GM12878 (cell line): ENCODE data around the gene MPZL1. TPM values are rescaled to one million over a fixed set of nuclear protein-coding genes. Genes with fewer than 3 reads are reported as not detected.
"Not testable (repeated sequence)": the region's sequence is repeated elsewhere in the genome, so short reads cannot be mapped to it uniquely, and the experiment has no call there.

Experiments
- ATAC-seq: fragments of 200-7000 bp; cut with Tn5 transposase; 3 replicates; pipeline ENCODE4 v1.9.1; 2020; ENCODE audit warnings: mild to moderate bottlenecking, moderate library complexity
- BruUV-seq: library from RNA; stranded (reverse); fragments of 400-500 nt; replicated peaks from 2 replicates; lab custom pipeline; 2021; lab: Mats Ljungman, UMichigan
- CTCF ChIA-PET: fragments of 300-600 bp; sonication (Branson Sonifier 250); formaldehyde crosslinking; extraction: SDS; loops from one replicate; lab custom pipeline; 2021; ENCODE audit warnings: inconsistent platforms; lab: Yijun Ruan, JAX
- POLR2A ChIA-PET: fragments of 350-600 bp; formaldehyde crosslinking; extraction: SDS; loops from one replicate; lab custom pipeline; 2021; ENCODE audit warnings: inconsistent platforms; lab: Charles Lee
- RAD21 ChIA-PET: fragments of 300-600 bp; sonication (Branson Sonifier 250); formaldehyde crosslinking; loops from one replicate; lab custom pipeline; 2023; ENCODE audit warnings: antibody characterized with exemption; ENCODE audit not compliant: unreplicated experiment; lab: Charles Lee
- SMC1A ChIA-PET: fragments of 300-600 bp; sonication (Branson Sonifier 250); formaldehyde crosslinking; loops from one replicate; lab custom pipeline; 2023; ENCODE audit not compliant: unreplicated experiment, uncharacterized antibody; lab: Charles Lee
- DNase-seq: peaks from one replicate; pipeline ENCODE4 v3.0.0-alpha.2; 2011; ENCODE audit warnings: low read depth, low spot score
- FAIRE-seq: peaks from 3 replicates; lab custom pipeline; 2011; peaks lifted over from hg19 to GRCh38; lab: Jason Lieb, UNC
- H2AFZ ChIP-seq: 2 replicates; pipeline ENCODE4 v1.6.0; 2011; ENCODE audit warnings: low read depth, low read length, control low read depth; ENCODE audit not compliant: control insufficient read depth
- H3K27ac ChIP-seq: 2 replicates; pipeline ENCODE4 v1.5.1; 2011; ENCODE audit warnings: control low read depth; ENCODE audit not compliant: control insufficient read depth, insufficient read depth
- H3K27me3 ChIP-seq, 2 experiments: replicated peaks in 1 of 2; 2 replicates each; pipeline versions ENCODE4 v1.6.0 to v1.6.1; 2011; ENCODE audit warnings: low read length in 1 of 2; ENCODE audit not compliant: control insufficient read depth in 2 of 2, insufficient read depth in 2 of 2
- H3K36me3 ChIP-seq, 2 experiments: 2 replicates each; pipeline ENCODE4 v1.5.1; 2011; ENCODE audit warnings: low read length in 1 of 2; ENCODE audit not compliant: control insufficient read depth in 2 of 2, insufficient read depth in 2 of 2
- H3K4me1 ChIP-seq: 2 replicates; pipeline ENCODE4 v1.6.1; 2011; ENCODE audit warnings: mild to moderate bottlenecking, low read length, moderate library complexity, mixed read lengths; ENCODE audit not compliant: control insufficient read depth, insufficient read depth
- H3K4me2 ChIP-seq: 2 replicates; pipeline ENCODE4 v1.6.0; 2011; ENCODE audit warnings: control low read depth; ENCODE audit not compliant: control insufficient read depth, insufficient read depth
- H3K4me3 ChIP-seq: fragments of 200-600 bp; sonication (generic); 2 replicates; pipeline ENCODE4 v1.5.1; 2016
- H3K79me2 ChIP-seq: 2 replicates; pipeline ENCODE4 v1.6.0; 2011; ENCODE audit warnings: low read length; ENCODE audit not compliant: control insufficient read depth, insufficient read depth
- H3K9ac ChIP-seq: 2 replicates; pipeline ENCODE4 v1.8.0; 2011; ENCODE audit warnings: low read length, control low read depth, mixed read lengths; ENCODE audit not compliant: control insufficient read depth, insufficient read depth
- H3K9me3 ChIP-seq: replicated peaks from 3 replicates; pipeline ENCODE4 v1.5.1; 2011; ENCODE audit warnings: mild to moderate bottlenecking, low read length; ENCODE audit not compliant: control insufficient read depth, insufficient read depth
- H4K20me1 ChIP-seq: 2 replicates; pipeline ENCODE4 v1.6.0; 2011; ENCODE audit not compliant: control insufficient read depth, insufficient read depth
- BRCA1 ChIP-seq: IDR thresholded peaks from 2 replicates; pipeline ENCODE4 v1.6.1; 2011; ENCODE audit warnings: low read depth, low read length, improper control_type of control experiment
- EP300 ChIP-seq, 2 experiments: fragments of 150-350 bp in 1 of 2; IDR thresholded peaks; 2 replicates each; pipeline ENCODE4 v1.6.1; 2011 to 2012; ENCODE audit warnings: low read depth in 2 of 2, low read length in 2 of 2, borderline replicate concordance in 1 of 2, improper control_type of control experiment in 1 of 2, inconsistent platforms in 1 of 2; ENCODE audit not compliant: control insufficient read depth in 1 of 2
- MTA2 ChIP-seq: fragments of 450-650 bp; IDR thresholded peaks from 2 replicates; pipeline ENCODE4 v1.6.1; 2016; ENCODE audit warnings: low read depth, mild to moderate bottlenecking, moderate library complexity
- ZNF217 ChIP-seq: fragments of 450-650 bp; IDR thresholded peaks from 2 replicates; pipeline ENCODE4 v1.6.1; 2017; ENCODE audit warnings: antibody characterized with exemption, mild to moderate bottlenecking
- WGBS: methylation state at CpG from one replicate; pipeline ENCODE4 v1.1.6; 2016; ENCODE audit warnings: low lambda C conversion rate; ENCODE audit not compliant: insufficient replicate concordance, insufficient coverage; ENCODE audit errors: missing lambda C conversion rate; 5-methylcytosine and 5-hydroxymethylcytosine counted together
- in situ Hi-C: fragments of 300-500 bp; cut with MboI; formaldehyde crosslinking; loops from 9 replicates; pipeline ENCODE4 v1.14.3; 2018; ENCODE audit warnings: mixed read lengths
- intact Hi-C: fragments of 100-400 bp; cut with micrococcal nuclease; formaldehyde crosslinking; loops from one replicate; pipeline ENCODE4 v1.14.2; 2022; ENCODE audit not compliant: unreplicated experiment
- polyA plus RNA-seq, 11 experiments: library from polyadenylated mRNA; depleted of rRNA in 4 of 11; unstranded in 6 of 11; stranded (reverse) in 5 of 11; fragments of >200 nt; fragmentation: Nextera tagmentation in 4 of 11; fragmentation: Illumina TruSeq in 1 of 11; extraction: Ambion mirVana in 4 of 11; extraction: Trizol in 1 of 11; gene quantifications; 1 replicate in 1 of 11; 2 replicates in 10 of 11; pipeline versions ENCODE4 v1.2.1 to v1.2.3, GENCODE V29; 2011 to 2016; ENCODE audit warnings: inconsistent platforms in 2 of 11, missing spikeins in 2 of 11, low read depth in 1 of 11
- total RNA-seq, 4 experiments: library from RNA; depleted of rRNA in 3 of 4; stranded (reverse); fragments of >200 nt in 3 of 4; fragmentation: Illumina TruSeq in 1 of 4; extraction: Trizol in 1 of 4; gene quantifications; 2 replicates each; pipeline versions ENCODE4 v1.2.1 to v1.2.3, GENCODE V29; 2013 to 2021

MPZL1 gene
- total and polyA plus RNA-seq, 10 of the 15 experiments (the other 5 are each of a cell fraction or from before 2014, with no cell fraction given): 9.8 to 60.9 (median 45.9) TPM

- H3K9me3 ChIP-seq, SMC1A ChIA-PET, H3K9ac ChIP-seq, H3K79me2 ChIP-seq, POLR2A ChIA-PET, FAIRE-seq, BruUV-seq, H4K20me1 ChIP-seq, H3K27me3 ChIP-seq, in situ Hi-C loops, intact Hi-C loops, H3K4me3 ChIP-seq, ATAC-seq, H3K36me3 ChIP-seq, H3K4me2 ChIP-seq, DNase-seq, H3K27ac ChIP-seq, H2AFZ ChIP-seq, CTCF ChIA-PET: not testable (repeated sequence)
- peaks cover 12% of the 10 kb centered on the region for H3K4me1 ChIP-seq
- 87% methylated on average over 10 of the region's 12 CpGs for WGBS
- RAD21 ChIA-PET: interaction anchor here (0.6 kb wide), 1 partner anchor 58 kb away, joined by 4 read pairs; no protein-coding TSS in a partner anchor
Observed at GRCh38 chr1:167806676-167807075, 84.9 kb downstream of the MPZL1 start.

GRCh38 chr1:167808104-167808503 is 86.3 kb downstream of the MPZL1 start:
- no peaks in the 10 kb centered on the region for H3K36me3 ChIP-seq
- no peak for ATAC-seq
- no peak overlapping the region for H3K27ac ChIP-seq
- H3K27me3 ChIP-seq: no peaks in the 10 kb centered on the region
- H3K9ac ChIP-seq: no peak overlapping the region
- H3K4me2 ChIP-seq: no peak overlapping the region
- TF ChIP-seq MTA2 (no peak), BRCA1 (no peak), ZNF217 (no peak), EP300 (IDR thresholded peaks at IDR 0.05; ENCODE audit: borderline replicate concordance in 1 of 2, control insufficient read depth in 1 of 2, low read depth in 2 of 2, low read length in 2 of 2) (no peak)
- TF ChIP-seq, all 136 proteins: peak for 0
- H2AFZ ChIP-seq: no peak overlapping the region
- 74% methylated on average over 3 of the region's 3 CpGs for WGBS
- DNase-seq (no peak), FAIRE-seq (no peak)
- ChIA-PET POLR2A (no interaction called here), CTCF (interaction anchor here (1.2 to 1.9 kb wide), 2 partner anchors 206 to 274 kb away, joined by 4 to 12 read pairs; no protein-coding TSS in a partner anchor), SMC1A (interaction anchor here (0.5 to 1.7 kb wide), 4 partner anchors 17 to 274 kb away, joined by 3 to 5 read pairs (median 3); no protein-coding TSS in a partner anchor), RAD21 (interaction anchor here (0.8 kb wide), 1 partner anchor 277 kb away, joined by 3 read pairs; no protein-coding TSS in a partner anchor)
- in situ Hi-C loops (no loop called here), intact Hi-C loops (no loop called here)
- BruUV-seq: no TSS peak
- no peak overlapping the region for H3K4me3 ChIP-seq
- no peaks in the 10 kb centered on the region; the same call in 2 of the 3 replicates for H3K9me3 ChIP-seq
- peaks cover 12% of the 10 kb centered on the region for H3K4me1 ChIP-seq
- no peaks in the 10 kb centered on the region for H3K79me2 ChIP-seq
- H4K20me1 ChIP-seq: no peaks in the 10 kb centered on the region
